IMR-90 (cell line): ENCODE measurements around the gene AHCYL2.

Experiments
- CTCF ChIP-seq: conservative IDR thresholded peaks from 2 replicates; pipeline ENCODE4 v1.5.1; 2012; ENCODE audit warnings: mild to moderate bottlenecking, low read depth, low read length, improper control_type of control experiment
- SMC3 ChIP-seq: fragments of 150-350 bp; IDR thresholded peaks from 2 replicates; pipeline ENCODE4 v1.6.1; 2016; ENCODE audit warnings: low read depth, mild to moderate bottlenecking, antibody characterized with exemption, low read length, moderate library complexity

GRCh38 chr7:129292861-129293260 lies 68.0 kb downstream of the AHCYL2 start:
- TF ChIP-seq SMC3 (no peak), CTCF (no peak)
